NCI-H1105 treated with DMSO at 0.1 percent for 48 hours (cell line): ENCODE data around the gene PIGT.

Experiments used
- DNase-seq: peaks from one replicate; lab custom pipeline; 2025; lab: John Stamatoyannopoulos, UW

The PIGT gene

DNA sequence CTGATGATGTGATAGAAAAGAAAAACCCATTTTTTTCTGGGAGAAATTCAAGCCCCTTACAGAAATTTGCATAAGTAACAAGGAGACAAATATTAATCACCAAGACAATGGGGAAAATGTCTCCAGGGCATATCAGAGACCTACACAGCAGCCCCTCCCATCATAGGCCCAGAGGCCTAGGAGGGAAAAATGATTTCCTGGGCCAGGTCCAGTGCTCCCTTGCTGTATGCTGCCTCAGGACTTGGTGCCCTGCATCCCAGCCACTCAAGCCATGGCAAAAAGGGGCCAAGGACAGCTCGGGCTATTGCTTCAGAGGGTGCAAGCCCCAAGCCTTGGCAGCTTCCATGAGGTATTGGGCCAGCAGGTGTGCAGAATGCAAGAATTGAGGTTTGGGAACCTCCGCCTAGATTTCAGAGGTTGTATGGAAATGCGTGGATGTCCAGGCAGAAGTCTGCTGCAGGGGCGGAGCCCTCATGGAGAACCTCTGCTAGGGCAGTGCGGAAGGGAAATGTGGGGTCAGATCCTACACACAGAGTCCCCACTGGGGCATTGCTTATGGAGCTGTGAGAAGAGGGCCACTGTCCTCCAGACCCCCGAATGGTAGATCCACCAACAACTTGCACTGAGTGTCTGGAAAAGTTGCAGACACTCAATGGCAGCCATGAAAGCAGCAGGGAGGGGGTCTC is 15.5 kb upstream of the PIGT start:
- DNase-seq = no peak

GRCh38 chr20:45402946-45403345 is 13.0 kb upstream of the PIGT start:
- no peak for DNase-seq

DNA sequence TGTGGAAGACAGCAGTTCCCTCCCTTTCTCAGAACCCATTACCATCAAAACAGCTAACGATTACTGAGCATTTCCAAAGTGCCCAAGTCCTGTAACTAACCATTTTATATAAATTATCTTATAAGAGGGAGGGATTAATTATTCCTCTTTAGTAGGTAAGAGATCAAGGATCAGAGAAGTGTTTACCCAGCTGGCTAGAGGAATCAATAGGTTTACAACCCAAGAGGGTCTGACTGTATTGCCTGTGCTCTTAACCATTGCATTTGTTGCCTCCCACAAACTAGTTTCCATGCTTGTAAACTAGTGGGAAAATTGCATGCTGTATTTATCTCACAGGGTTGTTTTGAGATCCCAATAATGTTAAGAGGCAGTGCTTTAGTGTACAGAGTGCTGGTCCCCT is 11.5 kb upstream of the PIGT start:
- DNase-seq = peak; percentile 94

DNA sequence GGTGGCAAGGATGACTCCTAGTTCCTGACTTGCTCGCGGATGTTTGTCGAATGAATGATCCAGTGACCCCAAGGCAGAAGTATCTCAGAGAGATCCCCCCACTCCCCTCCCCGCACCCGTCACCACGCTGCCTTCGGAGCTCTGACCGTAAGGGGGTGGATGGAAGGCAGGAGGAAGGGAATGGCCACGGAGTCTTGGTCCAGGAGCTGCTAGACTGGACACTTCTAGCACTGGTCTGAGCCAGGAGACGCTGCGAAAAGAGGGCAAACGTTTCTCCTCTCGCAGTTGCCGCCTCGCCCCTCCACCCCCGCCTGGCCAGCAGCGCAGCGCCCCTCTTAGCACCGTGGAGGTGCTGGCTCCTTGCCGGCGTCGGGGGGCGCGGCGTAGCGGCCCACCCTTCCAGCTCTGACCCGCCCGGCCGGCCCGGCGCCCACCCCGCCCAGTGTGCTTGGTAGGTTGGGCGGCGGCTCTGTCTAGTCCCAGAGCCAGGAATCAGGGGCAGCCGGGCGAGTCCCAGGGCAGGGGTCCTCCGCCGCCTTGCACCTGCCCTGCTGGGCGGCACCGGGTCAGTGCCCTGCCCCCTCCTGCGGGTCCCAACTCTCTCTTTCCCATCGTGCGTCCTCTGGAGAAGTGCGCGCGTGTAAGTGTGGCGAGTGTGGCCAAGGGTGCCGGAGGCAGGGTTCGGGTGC is 10.2 kb upstream of the PIGT start:
- no peak for DNase-seq

- DNase-seq = peak; percentile 44
These were observed 9.5 kb upstream of the PIGT start for GRCh38 chr20:45406260-45407066.

DNA sequence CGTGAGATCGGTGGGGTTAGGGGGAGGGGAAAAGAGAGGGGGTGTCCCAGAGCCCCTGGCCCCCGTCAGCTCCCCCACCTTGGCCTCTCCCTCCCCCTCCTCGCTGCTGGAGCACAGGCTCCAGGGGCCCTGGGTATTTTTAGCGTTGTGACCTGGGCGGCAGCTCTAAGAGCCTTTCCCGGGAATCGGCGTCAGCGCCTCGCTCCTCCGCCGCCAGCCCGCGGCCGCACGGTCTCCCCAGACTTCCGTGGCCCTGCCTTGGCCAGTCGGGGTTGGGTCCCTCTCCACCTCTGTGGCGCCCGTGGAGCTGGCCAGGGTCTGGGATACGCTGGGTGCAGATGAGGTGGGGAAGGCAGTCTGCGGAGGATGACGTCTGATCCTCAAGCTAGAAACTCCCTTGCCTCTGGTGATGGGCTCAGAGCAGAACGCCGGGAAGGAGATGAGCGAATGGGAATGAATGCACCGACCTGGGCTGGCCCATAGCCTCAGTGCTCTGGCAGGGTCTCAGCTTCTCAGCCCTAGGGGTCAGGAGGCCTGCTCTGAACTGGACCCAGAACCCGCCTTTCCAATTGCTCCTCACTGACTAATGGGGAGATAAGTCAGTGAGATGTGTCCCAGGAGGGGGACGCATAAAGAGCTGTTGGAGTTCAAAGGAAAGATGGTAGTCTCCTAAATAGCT is 8.7 kb upstream of the PIGT start:
- DNase-seq = peak; percentile 29

DNA sequence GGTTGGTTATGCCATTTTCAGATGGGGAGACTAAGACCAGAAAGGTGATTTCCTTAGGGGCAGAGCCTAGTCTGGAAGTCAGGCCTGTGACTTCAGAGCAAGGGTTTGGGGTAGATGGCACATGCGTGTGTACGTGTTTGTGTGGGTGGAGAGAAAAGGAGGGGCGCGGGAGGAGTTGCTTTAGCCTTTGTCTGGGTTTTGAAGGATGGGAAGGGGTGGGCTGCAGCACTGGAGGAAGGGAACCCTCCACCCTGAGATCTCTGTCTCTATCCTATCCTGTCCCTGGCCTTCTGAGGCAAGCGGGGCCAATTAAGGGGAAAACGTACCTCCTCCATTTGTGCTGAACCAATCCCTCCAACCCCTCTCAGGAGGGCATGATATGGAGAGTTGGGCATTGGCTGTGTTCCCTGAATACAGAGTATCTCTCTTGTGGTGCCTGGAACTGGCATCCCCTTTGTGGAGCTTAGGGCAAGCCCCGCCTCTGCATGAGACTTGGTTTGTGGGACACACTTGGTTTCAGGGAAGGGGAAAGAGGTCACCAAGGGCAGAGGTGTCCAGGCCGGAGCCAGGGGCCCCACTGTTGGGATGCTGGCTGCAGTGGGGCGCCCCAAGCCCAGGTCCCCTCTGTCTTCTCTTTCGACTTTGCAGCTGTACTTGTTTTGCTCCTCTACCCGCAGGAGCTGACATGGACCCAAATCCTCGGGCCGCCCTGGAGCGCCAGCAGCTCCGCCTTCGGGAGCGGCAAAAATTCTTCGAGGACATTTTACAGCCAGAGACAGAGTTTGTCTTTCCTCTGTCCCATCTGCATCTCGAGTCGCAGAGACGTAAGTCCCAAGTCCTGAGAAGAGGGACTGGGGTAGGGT is 7.9 kb upstream of the PIGT start, which contains the start of gene DBNDD2:
DBNDD2 (plus strand) TSS at position 507 of the 863 bp plus-strand sequence; CDS start at position 686, 179 bp downstream.
- no peak for DNase-seq

DNA sequence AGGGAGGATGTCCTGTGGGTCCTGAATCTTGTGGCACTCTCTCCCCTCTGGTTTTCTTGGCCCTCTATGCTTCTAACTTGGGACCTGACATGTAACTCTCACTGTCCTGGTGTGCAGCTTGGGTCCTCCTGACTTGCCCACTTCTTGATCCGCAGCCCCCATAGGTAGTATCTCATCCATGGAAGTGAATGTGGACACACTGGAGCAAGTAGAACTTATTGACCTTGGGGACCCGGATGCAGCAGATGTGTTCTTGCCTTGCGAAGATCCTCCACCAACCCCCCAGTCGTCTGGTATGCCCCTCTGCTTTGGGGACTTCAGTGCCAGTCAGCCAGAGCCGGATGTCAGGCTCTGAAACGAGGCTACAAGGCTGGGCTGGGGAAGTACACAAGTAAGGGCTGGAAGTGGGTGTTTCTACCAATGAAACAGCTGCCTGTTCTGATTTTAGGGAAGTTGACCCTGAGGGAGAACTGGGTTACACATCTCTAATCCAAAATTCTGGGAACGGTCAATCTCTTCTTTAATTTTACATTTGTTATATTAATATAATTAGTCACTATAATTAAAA is 7.2 kb upstream of the PIGT start:
- DNase-seq = no peak

- no peak for DNase-seq
These were observed 6.2 kb upstream of the PIGT start for GRCh38 chr20:45409521-45410272.

GRCh38 chr20:45410887-45411286 is 5.1 kb upstream of the PIGT start:
- no peak for DNase-seq

- no peak for DNase-seq
These were observed 3.3 kb upstream of the PIGT start for GRCh38 chr20:45412653-45413052.

DNA sequence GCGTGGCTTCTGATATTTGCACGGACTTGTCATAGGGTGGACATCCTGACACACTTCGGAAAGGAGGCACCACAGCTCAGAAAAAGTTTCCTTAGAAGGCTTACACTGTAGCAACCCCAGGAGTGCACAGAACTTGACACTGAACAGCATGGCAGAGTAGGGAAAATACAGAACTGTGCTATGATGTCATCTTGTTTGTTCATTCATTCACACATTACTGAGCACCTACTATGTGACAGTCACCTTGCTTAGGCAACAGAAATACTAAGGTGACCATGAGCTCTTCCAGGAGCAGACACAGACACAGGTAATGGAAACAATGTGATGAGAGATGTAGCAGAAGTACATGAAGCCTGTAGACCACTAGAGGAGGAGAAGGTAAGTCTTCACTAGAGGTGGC is 2.5 kb upstream of the PIGT start:
- no peak for DNase-seq

- no peak for DNase-seq
These were observed 976 bp downstream of the PIGT start for GRCh38 chr20:45416917-45417316.

- DNase-seq = peak; percentile 53
These were observed 3.5 kb downstream of the PIGT start for GRCh38 chr20:45419188-45420091.

DNA sequence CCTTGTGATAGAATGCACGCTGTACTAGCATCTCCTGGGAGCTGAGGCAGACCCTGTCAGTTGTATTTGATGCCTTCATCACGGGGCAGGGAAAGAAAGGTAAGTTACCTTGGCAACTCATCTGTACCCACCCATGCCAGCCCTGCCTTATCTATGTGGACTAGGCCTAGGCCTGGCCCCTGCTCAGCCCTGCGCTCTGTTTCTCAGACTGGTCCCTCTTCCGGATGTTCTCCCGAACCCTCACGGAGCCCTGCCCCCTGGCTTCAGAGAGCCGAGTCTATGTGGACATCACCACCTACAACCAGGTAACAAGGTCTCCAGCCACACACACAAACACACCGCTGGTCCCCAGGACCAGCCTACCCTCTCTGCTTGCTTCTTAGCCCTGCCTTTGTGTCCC is 4.2 kb downstream of the PIGT start:
- no peak for DNase-seq

DNA sequence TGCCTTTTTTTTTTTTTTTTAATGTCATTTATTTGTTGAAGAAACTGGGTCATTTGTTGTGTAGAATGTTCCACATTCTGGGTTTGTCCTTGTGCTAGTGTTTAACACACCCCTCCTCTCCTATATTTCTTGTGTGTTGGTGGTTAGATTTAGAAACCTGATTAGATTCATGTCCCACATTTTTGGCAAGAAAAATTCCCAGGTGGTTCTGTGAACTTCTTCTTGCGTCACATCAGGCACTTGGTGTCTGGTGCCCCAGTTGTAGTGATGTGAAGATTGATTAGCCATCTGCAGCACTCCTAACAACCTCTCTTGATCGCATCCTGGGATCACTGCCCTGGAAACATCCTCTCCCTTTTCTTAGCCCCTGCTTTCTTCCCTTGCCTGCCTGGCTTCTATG is 7.8 kb downstream of the PIGT start:
- no peak for DNase-seq

DNA sequence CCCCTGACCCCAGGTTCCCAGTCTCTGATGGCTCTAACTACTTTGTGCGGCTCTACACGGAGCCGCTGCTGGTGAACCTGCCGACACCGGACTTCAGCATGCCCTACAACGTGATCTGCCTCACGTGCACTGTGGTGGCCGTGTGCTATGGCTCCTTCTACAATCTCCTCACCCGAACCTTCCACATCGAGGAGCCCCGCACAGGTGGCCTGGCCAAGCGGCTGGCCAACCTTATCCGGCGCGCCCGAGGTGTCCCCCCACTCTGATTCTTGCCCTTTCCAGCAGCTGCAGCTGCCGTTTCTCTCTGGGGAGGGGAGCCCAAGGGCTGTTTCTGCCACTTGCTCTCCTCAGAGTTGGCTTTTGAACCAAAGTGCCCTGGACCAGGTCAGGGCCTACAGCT is 9.6 kb downstream of the PIGT start:
- DNase-seq = no peak

DNA sequence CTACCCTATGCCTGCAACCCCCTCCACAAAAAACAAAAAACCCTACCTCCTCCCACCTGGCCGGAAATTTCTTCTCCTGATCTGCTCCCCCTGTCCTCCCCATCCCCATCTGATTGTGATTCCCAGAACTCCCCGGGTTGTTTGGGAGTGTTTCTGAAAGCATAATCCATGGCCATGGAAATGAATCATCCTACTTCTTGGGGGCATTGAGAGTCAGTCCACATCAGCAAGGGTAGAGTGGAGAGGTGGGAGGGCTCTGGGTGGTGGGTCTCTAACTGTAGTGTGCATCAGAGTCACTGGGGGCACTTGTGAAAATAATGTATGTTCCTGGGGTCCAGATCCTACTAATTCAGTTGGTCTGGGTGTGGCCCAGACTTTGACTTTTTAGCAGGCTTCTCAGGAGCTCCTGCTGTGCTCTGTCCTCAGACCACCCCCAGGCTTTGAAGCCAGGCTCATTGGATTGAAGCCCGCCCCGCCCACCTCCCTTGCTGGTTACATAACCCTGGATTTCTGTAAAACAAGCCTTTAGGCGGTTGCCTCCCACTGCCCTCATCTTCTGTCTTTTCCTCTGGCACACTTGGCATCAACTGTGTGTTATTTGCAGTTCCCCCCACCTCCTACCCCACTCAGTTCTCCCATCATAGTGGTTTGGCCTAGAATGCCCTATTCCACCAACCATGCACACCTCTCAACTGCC is 10.5 kb downstream of the PIGT start:
- DNase-seq = no peak
